ENCODE results near the gene ADSS2. TPM values are rescaled to one million over a fixed set of nuclear protein-coding genes. Genes with fewer than 3 reads are reported as not detected.

ADSS2 gene
- polyA plus RNA-seq, 1 experiment, result 16.1 TPM

- no peak overlapping the region for H3K4me3 ChIP-seq (ENCODE audit: low read depth, low read length)
- no peak for TF ChIP-seq CTCF (IDR thresholded peaks at IDR 0.05; ENCODE audit: insufficient read depth, low read depth, low read length)
- H3K36me3 ChIP-seq (ENCODE audit: control insufficient read depth, insufficient read depth, low read length), result no peaks in the 10 kb centered on the region
- ChIA-PET CTCF (no interaction called here), POLR2A (no interaction called here)
- DNase-seq (ENCODE audit: low read depth), result no peak
- no peaks in the 10 kb centered on the region for H3K27me3 ChIP-seq (ENCODE audit: control insufficient read depth, insufficient read depth, low read length)
Observed at GRCh38 chr1:244442850-244443249, 8.9 kb downstream of the ADSS2 start.

GRCh38 chr1:244439391-244440032 is 12.2 kb downstream of the ADSS2 start:
- no peak overlapping the region for H3K4me3 ChIP-seq (ENCODE audit: low read depth, low read length)
- no peaks in the 10 kb centered on the region for H3K36me3 ChIP-seq (ENCODE audit: control insufficient read depth, insufficient read depth, low read length)
- no peak for DNase-seq (ENCODE audit: low read depth)
- CTCF ChIA-PET, result no interaction called here
- H3K27me3 ChIP-seq (ENCODE audit: control insufficient read depth, insufficient read depth, low read length), result no peaks in the 10 kb centered on the region
- TF ChIP-seq CTCF (IDR thresholded peaks at IDR 0.05; ENCODE audit: insufficient read depth, low read depth, low read length), result no peak
- POLR2A ChIA-PET, result no interaction called here

- no peak overlapping the region for H3K4me3 ChIP-seq (ENCODE audit: low read depth, low read length)
Observed at GRCh38 chr1:244437086-244437468, 14.6 kb downstream of the ADSS2 start.

GRCh38 chr1:244436336-244437085 is 15.2 kb downstream of the ADSS2 start:
- Histone ChIP-seq H3K4me3 (ENCODE audit: low read depth, low read length) (no peak overlapping the region), H3K36me3 (ENCODE audit: control insufficient read depth, insufficient read depth, low read length) (no peaks in the 10 kb centered on the region; the same call in 1 of the 2 replicates), H3K27me3 (ENCODE audit: control insufficient read depth, insufficient read depth, low read length) (no peaks in the 10 kb centered on the region)
- TF ChIP-seq CTCF (IDR thresholded peaks at IDR 0.05; ENCODE audit: insufficient read depth, low read depth, low read length), result no peak
- ChIA-PET CTCF (interaction anchor here (0.6 to 1.3 kb wide), 3 partner anchors 9 to 137 kb away, joined by 3 to 4 read pairs (median 3); no protein-coding TSS in a partner anchor), POLR2A (no interaction called here)
- DNase-seq (ENCODE audit: low read depth), result no peak

More at GRCh38 chr1:244437086-244437468, 14.6 kb downstream of the ADSS2 start:
- ChIA-PET POLR2A (no interaction called here), CTCF (interaction anchor here (0.6 to 1.3 kb wide), 2 partner anchors 10 to 138 kb away, joined by 3 to 4 read pairs; no protein-coding TSS in a partner anchor)
- Histone ChIP-seq H3K27me3 (ENCODE audit: control insufficient read depth, insufficient read depth, low read length) (no peaks in the 10 kb centered on the region), H3K36me3 (ENCODE audit: control insufficient read depth, insufficient read depth, low read length) (no peaks in the 10 kb centered on the region; the same call in 1 of the 2 replicates)
- DNase-seq (ENCODE audit: low read depth), result no peak
- no peak for TF ChIP-seq CTCF (IDR thresholded peaks at IDR 0.05; ENCODE audit: insufficient read depth, low read depth, low read length)

- no peak for TF ChIP-seq CTCF (IDR thresholded peaks at IDR 0.05; ENCODE audit: insufficient read depth, low read depth, low read length)
- Histone ChIP-seq H3K4me3 (ENCODE audit: low read depth, low read length) (no peak overlapping the region), H3K27me3 (ENCODE audit: control insufficient read depth, insufficient read depth, low read length) (no peaks in the 10 kb centered on the region), H3K36me3 (ENCODE audit: control insufficient read depth, insufficient read depth, low read length) (no peaks in the 10 kb centered on the region; the same call in 1 of the 2 replicates)
- ChIA-PET CTCF (interaction anchor here (0.8 to 1.3 kb wide), 2 partner anchors 8 to 11 kb away, joined by 3 to 4 read pairs; no protein-coding TSS in a partner anchor), POLR2A (no interaction called here)
- DNase-seq (ENCODE audit: low read depth), result no peak
Observed at GRCh38 chr1:244435562-244436205, 16.0 kb downstream of the ADSS2 start.
